Activated naive CD8-positive, alpha-beta T cell treated with anti-CD3 and anti-CD28 coated beads, Interleukin-2, amount 50 U/mL, for 24 hours (primary cell): ENCODE data around the gene GSTM3.
"Not testable (repeated sequence)": the region's sequence is repeated elsewhere in the genome, so short reads cannot be mapped to it uniquely, and the experiment has no call there.

Source experiments
- ATAC-seq: fragments of 150-1000 bp; cut with Tn5 transposase; one replicate; pipeline ENCODE4 v1.10.0; 2021
- DNase-seq: peaks from one replicate; pipeline ENCODE4 v3.0.0; 2021
- H3K27ac Mint-ChIP-seq: one replicate; pipeline ENCODE4 v1.8.0; 2021; ENCODE audit warnings: mild to moderate bottlenecking, mixed read lengths
- H3K27me3 Mint-ChIP-seq: one replicate; pipeline ENCODE4 v1.8.0; 2021; ENCODE audit warnings: mixed read lengths
- H3K36me3 Mint-ChIP-seq: one replicate; pipeline ENCODE4 v1.8.0; 2021; ENCODE audit warnings: low read depth, mixed read lengths
- H3K4me1 Mint-ChIP-seq: one replicate; pipeline ENCODE4 v1.8.0; 2021; ENCODE audit warnings: mixed read lengths
- H3K4me3 Mint-ChIP-seq: one replicate; pipeline ENCODE4 v1.8.0; 2021; ENCODE audit warnings: mild to moderate bottlenecking, moderate library complexity, mixed read lengths
- H3K9me3 Mint-ChIP-seq: one replicate; pipeline ENCODE4 v1.8.0; 2021; ENCODE audit warnings: mixed read lengths

Gene GSTM3

DNA sequence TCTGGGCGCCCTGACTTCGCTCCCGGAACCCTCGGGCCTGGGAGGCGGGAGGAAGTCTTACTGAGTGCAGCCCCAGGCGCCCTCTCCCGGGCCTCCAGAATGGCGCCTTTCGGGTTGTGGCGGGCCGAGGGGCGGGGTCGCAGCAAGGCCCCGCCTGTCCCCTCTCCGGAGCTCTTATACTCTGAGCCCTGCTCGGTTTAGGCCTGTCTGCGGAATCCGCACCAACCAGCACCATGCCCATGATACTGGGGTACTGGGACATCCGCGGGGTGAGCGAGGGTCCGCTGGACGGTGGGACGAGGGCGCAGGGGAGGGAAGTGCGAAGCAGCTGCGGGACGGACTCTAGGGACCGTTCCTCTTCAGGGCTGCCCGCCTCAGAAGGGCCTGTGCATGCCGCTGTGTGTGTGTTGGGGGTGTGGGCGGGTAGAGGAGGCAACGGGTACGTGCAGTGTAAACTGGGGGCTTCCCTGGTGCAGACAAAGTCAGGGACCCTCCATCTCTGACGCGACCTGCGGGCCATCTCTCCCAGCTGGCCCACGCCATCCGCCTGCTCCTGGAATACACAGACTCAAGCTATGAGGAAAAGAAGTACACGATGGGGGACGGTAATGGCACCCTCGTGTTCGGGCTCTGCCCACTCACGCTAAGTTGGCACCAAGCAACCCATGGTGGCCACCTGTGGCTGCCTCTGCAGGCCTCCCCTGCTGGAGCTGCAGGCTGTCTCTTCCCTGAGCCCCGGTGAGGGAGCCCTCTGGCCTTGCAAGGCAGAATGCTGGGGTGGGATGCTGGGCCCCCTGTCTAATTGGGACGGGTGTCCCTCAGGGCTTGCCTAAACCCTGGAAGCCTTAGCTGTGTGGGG, 53.0 kb downstream of the GSTM3 start, which contains the start of gene GSTM1:
Gene GSTM1 (plus strand): TSS at position 177 of the 859 bp plus-strand sequence. CDS start 57 bp downstream, at position 234.
- Mint-ChIP-seq H3K4me3 (peak within 1 kb of the TSS; percentile 82), H3K27me3 (no peaks in the 10 kb centered on the region), H3K27ac (peak within 1 kb of the TSS; percentile 84), H3K36me3 (peaks cover 7% of the 10 kb centered on the region), H3K9me3 (no peaks in the 10 kb centered on the region), H3K4me1 (peaks cover 14% of the 10 kb centered on the region)
- DNase-seq (peak; percentile 72), ATAC-seq (peak; percentile 99)

DNA sequence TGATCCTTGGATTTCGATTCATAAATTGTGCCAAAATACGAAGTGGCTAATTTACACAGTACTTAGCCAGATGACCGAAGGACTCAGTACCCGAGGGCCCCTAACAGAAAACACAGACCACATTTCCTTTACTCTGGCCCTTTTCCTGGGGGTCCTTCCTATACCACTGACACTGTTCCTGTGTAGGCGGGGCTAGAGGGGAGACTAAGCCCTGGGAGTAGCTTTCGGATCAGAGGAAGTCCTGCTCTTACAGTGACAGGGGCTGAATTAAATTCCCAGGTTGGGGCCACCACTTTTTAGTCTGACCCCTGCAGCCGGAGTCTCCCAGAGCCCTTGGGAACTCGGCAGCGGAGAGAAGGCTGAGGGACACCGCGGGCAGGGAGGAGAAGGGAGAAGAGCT, 53.7 kb downstream of the GSTM3 start:
- Mint-ChIP-seq H3K4me3 (peak overlapping the region; percentile 82), H3K4me1 (peaks cover 14% of the 10 kb centered on the region), H3K27ac (peak overlapping the region; percentile 84)
- H3K36me3 Mint-ChIP-seq, DNase-seq, H3K27me3 Mint-ChIP-seq, ATAC-seq, H3K9me3 Mint-ChIP-seq: not testable (repeated sequence)

DNA sequence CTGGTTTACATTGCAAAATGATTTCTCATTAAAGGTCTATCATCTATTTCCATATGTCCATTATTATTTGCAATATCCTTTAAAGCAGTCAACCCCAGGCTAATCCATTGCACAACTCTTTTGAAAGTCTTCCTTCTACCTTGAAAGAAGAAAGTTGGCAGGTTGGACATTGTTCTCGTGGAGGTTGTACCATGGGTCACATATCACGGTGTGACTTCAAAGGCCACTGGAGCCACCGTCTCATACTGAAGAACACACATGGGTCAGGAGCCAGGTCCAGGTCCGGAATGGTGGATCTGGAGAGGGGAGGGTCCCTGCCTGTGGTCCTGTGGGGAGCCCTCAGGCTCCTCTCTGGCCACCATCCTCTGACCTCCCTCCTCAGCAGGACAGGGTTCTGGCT, 54.9 kb downstream of the GSTM3 start:
- not testable (repeated sequence) for H3K4me3 Mint-ChIP-seq, ATAC-seq, H3K36me3 Mint-ChIP-seq, DNase-seq, H3K27me3 Mint-ChIP-seq, H3K9me3 Mint-ChIP-seq, H3K27ac Mint-ChIP-seq
- peaks cover 14% of the 10 kb centered on the region for H3K4me1 Mint-ChIP-seq

DNA sequence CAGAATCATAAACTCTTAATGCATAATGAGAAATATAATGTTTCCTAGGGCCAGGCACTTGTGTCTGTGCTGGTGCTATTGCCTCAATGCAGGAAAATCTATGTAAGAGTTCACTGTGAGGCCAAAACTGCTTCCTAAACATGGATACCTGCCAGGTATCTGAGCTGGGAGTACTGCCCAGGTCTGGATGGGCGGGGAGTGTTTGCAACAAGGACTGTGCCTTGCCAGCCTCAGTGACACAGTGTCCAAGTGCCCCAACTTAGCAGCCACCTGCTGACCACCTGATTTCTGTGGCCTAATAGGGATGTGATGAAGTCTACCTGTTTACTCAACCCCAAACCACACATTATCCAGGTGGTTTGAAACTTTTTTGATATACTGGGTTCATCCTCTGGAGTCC, 55.4 kb downstream of the GSTM3 start:
- not testable (repeated sequence) for H3K4me3 Mint-ChIP-seq, H3K27ac Mint-ChIP-seq, DNase-seq, H3K36me3 Mint-ChIP-seq, ATAC-seq, H3K9me3 Mint-ChIP-seq, H3K27me3 Mint-ChIP-seq
- H3K4me1 Mint-ChIP-seq, result peaks cover 14% of the 10 kb centered on the region

DNA sequence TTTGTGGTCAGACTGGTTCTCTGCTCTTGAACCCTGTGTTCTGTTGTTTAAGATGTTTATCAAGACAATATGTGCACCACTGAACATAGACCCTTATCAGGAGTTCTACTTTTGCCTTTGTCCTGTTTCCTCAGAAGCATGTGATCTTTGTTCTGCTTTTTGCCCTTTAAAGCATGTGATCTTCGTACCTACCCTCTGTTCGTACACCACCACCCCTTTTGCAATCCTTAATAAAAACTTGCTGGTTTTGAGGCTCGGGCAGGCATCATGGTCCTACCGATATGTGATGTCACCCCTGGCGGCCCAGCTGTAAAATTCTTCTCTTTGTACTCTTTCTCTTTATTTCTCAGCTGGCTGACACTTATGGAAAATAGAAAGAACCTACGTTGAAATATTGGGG, 56.1 kb downstream of the GSTM3 start:
- H3K27ac Mint-ChIP-seq, H3K36me3 Mint-ChIP-seq, H3K27me3 Mint-ChIP-seq, ATAC-seq, H3K9me3 Mint-ChIP-seq, DNase-seq, H3K4me3 Mint-ChIP-seq: not testable (repeated sequence)
- peaks cover 13% of the 10 kb centered on the region for H3K4me1 Mint-ChIP-seq
